ENCODE measurements around the gene DUSP16. TPM values are rescaled to one million over a fixed set of nuclear protein-coding genes. Genes with fewer than 3 reads are reported as not detected.

Gene DUSP16
- polyA plus RNA-seq, 1 donor from 2014 or later: 42.5 TPM

DNA sequence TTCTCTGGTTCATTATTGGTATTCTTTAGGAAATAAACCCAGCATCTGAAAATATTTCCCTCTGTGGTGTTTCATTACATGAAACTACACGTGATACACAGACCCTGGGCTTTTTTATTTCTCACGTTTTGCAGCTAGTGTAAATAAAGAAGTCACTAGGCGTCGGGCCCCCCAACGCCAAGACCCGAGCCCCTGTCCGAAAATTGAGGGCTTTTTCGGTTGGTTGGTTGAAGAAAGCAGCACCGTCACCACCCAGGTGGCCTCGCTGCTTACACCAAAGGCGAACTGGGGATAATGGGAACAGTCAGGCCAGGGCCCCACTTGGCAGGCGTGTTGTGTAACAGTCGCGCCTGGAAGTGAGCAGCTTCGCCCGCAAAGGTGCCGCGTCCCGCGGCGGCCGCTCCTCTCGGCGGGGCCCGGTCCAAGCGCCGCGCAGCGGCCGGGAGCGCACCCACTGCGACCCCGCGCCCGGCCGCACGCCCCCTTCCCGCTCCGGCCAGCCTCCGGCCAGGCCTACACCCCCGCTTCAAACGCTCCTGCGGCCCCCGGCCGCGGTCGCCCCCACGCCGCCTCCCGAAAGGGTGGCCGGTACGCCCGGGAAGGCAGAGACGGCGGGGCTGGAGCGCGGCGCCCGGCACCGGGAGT, 1.2 kb downstream of the DUSP16 start:
- Histone ChIP-seq H3K79me2 (replicated peaks; ENCODE audit: insufficient read depth, low read length) (peaks cover 17% of the 10 kb centered on the region), H3K9me2 (ENCODE audit: insufficient read depth, low read length) (no peaks in the 10 kb centered on the region), H3K36me3 (ENCODE audit: insufficient read depth, low read length) (no peaks in the 10 kb centered on the region), H3K9ac (ENCODE audit: low read length) (peak overlapping the region; percentile 81), H3K27ac (ENCODE audit: low read length) (no peak overlapping the region), H3F3A (ENCODE audit: insufficient read depth, low read length, poor library complexity, severe bottlenecking) (no peaks in the 10 kb centered on the region), H3K27me3 (ENCODE audit: insufficient read depth, low read depth, low read length) (peaks cover 31% of the 10 kb centered on the region), H3K4me3 (ENCODE audit: low read length) (peak overlapping the region; percentile 78), H4K20me1 (ENCODE audit: insufficient read depth) (no peaks in the 10 kb centered on the region), H3K9me3 (ENCODE audit: low read length) (no peaks in the 10 kb centered on the region), H3K4me2 (ENCODE audit: low read length) (peak overlapping the region; percentile 82), H2AFZ (ENCODE audit: low read depth, low read length) (no peak overlapping the region)
- TF ChIP-seq EZH2 (IDR thresholded peaks at IDR 0.05; ENCODE audit: borderline replicate concordance, insufficient read depth, low read length, poor library complexity, severe bottlenecking) (no peak), POLR2AphosphoS5 (IDR thresholded peaks at IDR 0.05) (peak; percentile 46), TAF1 (IDR thresholded peaks at IDR 0.05; ENCODE audit: low read depth) (no peak), RAD21 (conservative IDR thresholded peaks at IDR 0.05) (no peak), SMC3 (conservative IDR thresholded peaks at IDR 0.05; ENCODE audit: poor library complexity) (no peak), MXI1 (conservative IDR thresholded peaks at IDR 0.05; ENCODE audit: poor library complexity, severe bottlenecking) (peak; percentile 47), EP300 (conservative IDR thresholded peaks at IDR 0.05; ENCODE audit: poor library complexity, severe bottlenecking) (no peak)
- TF ChIP-seq, protein P1, sequence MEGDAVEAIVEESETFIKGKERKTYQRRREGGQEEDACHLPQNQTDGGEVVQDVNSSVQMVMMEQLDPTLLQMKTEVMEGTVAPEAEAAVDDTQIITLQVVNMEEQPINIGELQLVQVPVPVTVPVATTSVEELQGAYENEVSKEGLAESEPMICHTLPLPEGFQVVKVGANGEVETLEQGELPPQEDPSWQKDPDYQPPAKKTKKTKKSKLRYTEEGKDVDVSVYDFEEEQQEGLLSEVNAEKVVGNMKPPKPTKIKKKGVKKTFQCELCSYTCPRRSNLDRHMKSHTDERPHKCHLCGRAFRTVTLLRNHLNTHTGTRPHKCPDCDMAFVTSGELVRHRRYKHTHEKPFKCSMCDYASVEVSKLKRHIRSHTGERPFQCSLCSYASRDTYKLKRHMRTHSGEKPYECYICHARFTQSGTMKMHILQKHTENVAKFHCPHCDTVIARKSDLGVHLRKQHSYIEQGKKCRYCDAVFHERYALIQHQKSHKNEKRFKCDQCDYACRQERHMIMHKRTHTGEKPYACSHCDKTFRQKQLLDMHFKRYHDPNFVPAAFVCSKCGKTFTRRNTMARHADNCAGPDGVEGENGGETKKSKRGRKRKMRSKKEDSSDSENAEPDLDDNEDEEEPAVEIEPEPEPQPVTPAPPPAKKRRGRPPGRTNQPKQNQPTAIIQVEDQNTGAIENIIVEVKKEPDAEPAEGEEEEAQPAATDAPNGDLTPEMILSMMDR (IDR thresholded peaks at IDR 0.05; ENCODE audit: poor library complexity, severe bottlenecking): peak; percentile 25
- TF ChIP-seq, protein P2, sequence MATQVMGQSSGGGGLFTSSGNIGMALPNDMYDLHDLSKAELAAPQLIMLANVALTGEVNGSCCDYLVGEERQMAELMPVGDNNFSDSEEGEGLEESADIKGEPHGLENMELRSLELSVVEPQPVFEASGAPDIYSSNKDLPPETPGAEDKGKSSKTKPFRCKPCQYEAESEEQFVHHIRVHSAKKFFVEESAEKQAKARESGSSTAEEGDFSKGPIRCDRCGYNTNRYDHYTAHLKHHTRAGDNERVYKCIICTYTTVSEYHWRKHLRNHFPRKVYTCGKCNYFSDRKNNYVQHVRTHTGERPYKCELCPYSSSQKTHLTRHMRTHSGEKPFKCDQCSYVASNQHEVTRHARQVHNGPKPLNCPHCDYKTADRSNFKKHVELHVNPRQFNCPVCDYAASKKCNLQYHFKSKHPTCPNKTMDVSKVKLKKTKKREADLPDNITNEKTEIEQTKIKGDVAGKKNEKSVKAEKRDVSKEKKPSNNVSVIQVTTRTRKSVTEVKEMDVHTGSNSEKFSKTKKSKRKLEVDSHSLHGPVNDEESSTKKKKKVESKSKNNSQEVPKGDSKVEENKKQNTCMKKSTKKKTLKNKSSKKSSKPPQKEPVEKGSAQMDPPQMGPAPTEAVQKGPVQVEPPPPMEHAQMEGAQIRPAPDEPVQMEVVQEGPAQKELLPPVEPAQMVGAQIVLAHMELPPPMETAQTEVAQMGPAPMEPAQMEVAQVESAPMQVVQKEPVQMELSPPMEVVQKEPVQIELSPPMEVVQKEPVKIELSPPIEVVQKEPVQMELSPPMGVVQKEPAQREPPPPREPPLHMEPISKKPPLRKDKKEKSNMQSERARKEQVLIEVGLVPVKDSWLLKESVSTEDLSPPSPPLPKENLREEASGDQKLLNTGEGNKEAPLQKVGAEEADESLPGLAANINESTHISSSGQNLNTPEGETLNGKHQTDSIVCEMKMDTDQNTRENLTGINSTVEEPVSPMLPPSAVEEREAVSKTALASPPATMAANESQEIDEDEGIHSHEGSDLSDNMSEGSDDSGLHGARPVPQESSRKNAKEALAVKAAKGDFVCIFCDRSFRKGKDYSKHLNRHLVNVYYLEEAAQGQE (IDR thresholded peaks at IDR 0.05; ENCODE audit: borderline replicate concordance): no peak

DNA sequence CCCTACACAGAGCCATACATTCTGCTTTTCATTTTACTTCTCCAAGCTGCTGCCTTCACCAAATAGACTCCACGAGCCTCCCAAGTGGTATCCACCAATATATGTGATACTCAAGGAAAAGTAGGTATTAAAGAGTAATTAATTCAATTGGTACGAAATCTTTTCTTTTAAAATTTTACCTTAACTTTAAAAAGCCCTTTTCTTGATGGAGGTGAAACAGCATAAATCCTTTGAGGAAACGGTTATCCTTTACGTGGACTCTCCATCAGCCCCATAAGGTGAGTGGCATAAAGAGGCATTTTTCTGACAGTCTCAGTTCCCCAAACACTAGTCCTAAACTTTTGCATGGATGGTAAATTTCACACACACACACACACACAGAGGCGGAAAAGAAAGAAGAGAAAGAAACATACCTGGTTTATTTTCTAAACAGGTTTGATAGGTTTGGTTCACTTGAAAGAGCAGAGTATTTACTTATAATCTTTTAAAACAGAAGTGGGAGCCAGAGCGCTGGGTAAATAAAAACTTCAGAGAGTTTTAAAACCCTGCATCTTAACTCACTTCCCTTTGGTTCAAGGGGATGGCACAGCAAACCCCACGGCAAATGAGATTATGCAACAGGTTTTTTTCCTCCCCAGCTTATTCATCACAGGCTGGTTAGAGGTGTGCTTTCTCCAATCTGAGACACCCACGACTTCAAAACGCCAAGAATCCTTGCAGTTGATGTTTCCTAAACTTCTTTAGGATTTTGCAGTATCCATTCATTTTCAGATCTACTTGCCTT, 1.9 kb downstream of the DUSP16 start:
- TF ChIP-seq MXI1 (conservative IDR thresholded peaks at IDR 0.05; ENCODE audit: poor library complexity, severe bottlenecking) (no peak), SMC3 (conservative IDR thresholded peaks at IDR 0.05; ENCODE audit: poor library complexity) (no peak)
- TF ChIP-seq, protein P1 (IDR thresholded peaks at IDR 0.05; ENCODE audit: poor library complexity, severe bottlenecking): no peak
- H3K27ac ChIP-seq (ENCODE audit: low read length): no peak overlapping the region

More for the DNA sequence above, 1.9 kb downstream of the DUSP16 start:
- Histone ChIP-seq H3K36me3 (ENCODE audit: insufficient read depth, low read length) (no peaks in the 10 kb centered on the region), H3F3A (ENCODE audit: insufficient read depth, low read length, poor library complexity, severe bottlenecking) (no peaks in the 10 kb centered on the region), H2AFZ (ENCODE audit: low read depth, low read length) (no peak overlapping the region), H3K9me3 (ENCODE audit: low read length) (no peaks in the 10 kb centered on the region), H3K27me3 (ENCODE audit: insufficient read depth, low read depth, low read length) (peaks cover 31% of the 10 kb centered on the region), H3K9me2 (ENCODE audit: insufficient read depth, low read length) (no peaks in the 10 kb centered on the region), H3K4me2 (ENCODE audit: low read length) (peak overlapping the region; percentile 82), H4K20me1 (ENCODE audit: insufficient read depth) (no peaks in the 10 kb centered on the region), H3K79me2 (replicated peaks; ENCODE audit: insufficient read depth, low read length) (peaks cover 17% of the 10 kb centered on the region), H3K9ac (ENCODE audit: low read length) (peak overlapping the region; percentile 81), H3K4me3 (ENCODE audit: low read length) (peak overlapping the region; percentile 78)

Measured in neural cell (in vitro differentiated cells).